NB4 (cell line): Measurements from ENCODE around the gene RPL36AL.

Source experiments
- DNase-seq: peaks from one replicate; pipeline ENCODE4 v3.0.0; 2010; ENCODE audit warnings: low read depth
- H3K4me3 ChIP-seq: one replicate; pipeline ENCODE4 v1.5.1; 2011; ENCODE audit warnings: mild to moderate bottlenecking, low read depth, low read length, moderate library complexity
- MAX ChIP-seq: IDR thresholded peaks from 2 replicates; pipeline ENCODE4 v1.6.1; 2011; ENCODE audit warnings: low read depth, low read length
- MYC ChIP-seq: IDR thresholded peaks from 2 replicates; pipeline ENCODE4 v1.6.1; 2011; ENCODE audit warnings: low read depth, low read length
- POLR2A ChIP-seq: IDR thresholded peaks from 2 replicates; pipeline ENCODE4 v1.6.1; 2011; ENCODE audit warnings: mild to moderate bottlenecking; ENCODE audit not compliant: insufficient read length; ENCODE audit errors: extremely low read depth
- TF ChIP-seq, protein P1 (sequence below): IDR thresholded peaks from one replicate; pipeline ENCODE4 v1.5.1; 2012; ENCODE audit warnings: low read depth, low read length

The RPL36AL gene

GRCh38 chr14:49640540-49641417 lies 20.4 kb upstream of the RPL36AL start:
- no peak for TF ChIP-seq MAX
- no peak for TF ChIP-seq POLR2A
- TF ChIP-seq, protein P1, sequence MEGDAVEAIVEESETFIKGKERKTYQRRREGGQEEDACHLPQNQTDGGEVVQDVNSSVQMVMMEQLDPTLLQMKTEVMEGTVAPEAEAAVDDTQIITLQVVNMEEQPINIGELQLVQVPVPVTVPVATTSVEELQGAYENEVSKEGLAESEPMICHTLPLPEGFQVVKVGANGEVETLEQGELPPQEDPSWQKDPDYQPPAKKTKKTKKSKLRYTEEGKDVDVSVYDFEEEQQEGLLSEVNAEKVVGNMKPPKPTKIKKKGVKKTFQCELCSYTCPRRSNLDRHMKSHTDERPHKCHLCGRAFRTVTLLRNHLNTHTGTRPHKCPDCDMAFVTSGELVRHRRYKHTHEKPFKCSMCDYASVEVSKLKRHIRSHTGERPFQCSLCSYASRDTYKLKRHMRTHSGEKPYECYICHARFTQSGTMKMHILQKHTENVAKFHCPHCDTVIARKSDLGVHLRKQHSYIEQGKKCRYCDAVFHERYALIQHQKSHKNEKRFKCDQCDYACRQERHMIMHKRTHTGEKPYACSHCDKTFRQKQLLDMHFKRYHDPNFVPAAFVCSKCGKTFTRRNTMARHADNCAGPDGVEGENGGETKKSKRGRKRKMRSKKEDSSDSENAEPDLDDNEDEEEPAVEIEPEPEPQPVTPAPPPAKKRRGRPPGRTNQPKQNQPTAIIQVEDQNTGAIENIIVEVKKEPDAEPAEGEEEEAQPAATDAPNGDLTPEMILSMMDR: no peak
- TF ChIP-seq MYC: no peak
- no peak overlapping the region for H3K4me3 ChIP-seq
- no peak for DNase-seq

GRCh38 chr14:49637534-49638078 lies 17.2 kb upstream of the RPL36AL start:
- no peak for DNase-seq
- no peak for TF ChIP-seq MYC
- TF ChIP-seq MAX: no peak
- TF ChIP-seq, protein P1: no peak
- TF ChIP-seq POLR2A: no peak
- H3K4me3 ChIP-seq: no peak overlapping the region

GRCh38 chr14:49636866-49637265 lies 16.4 kb upstream of the RPL36AL start:
- no peak overlapping the region for H3K4me3 ChIP-seq
- TF ChIP-seq POLR2A: no peak
- TF ChIP-seq, protein P1: no peak
- no peak for TF ChIP-seq MYC
- no peak for TF ChIP-seq MAX
- no peak for DNase-seq

- H3K4me3 ChIP-seq: peak within 1 kb of the TSS; percentile 87
- TF ChIP-seq POLR2A (peak; percentile 16), MAX (peak; percentile 64)
- TF ChIP-seq, protein P1: no peak
- DNase-seq: peak; percentile 75
Observed at GRCh38 chr14:49634547-49635334, 14.3 kb upstream of the RPL36AL start, which contains the start of gene DNAAF2. TSS of gene DNAAF2 (minus strand) at chr14:49635244. CDS start at chr14:49635149, 95 bp downstream.

- H3K4me3 ChIP-seq: peak overlapping the region; percentile 100
- TF ChIP-seq, protein P1: peak; percentile 67
- peak; percentile 90 for TF ChIP-seq POLR2A
- peak; percentile 92 for TF ChIP-seq MYC
- peak; percentile 98 for TF ChIP-seq MAX
- peak; percentile 98 for DNase-seq
Observed at GRCh38 chr14:49633640-49634546, 13.5 kb upstream of the RPL36AL start.
